ENCODE measurements around the gene ADAMTS1.

- TF ChIP-seq CTCF (IDR thresholded peaks at IDR 0.05) (no peak), EP300 (IDR thresholded peaks at IDR 0.05) (no peak)
Measured at GRCh38 chr21:26887251-26887650, 42.0 kb upstream of the ADAMTS1 start.

Data from stomach (tissue), 4 donors.